Mammary epithelial cell (primary cell): ENCODE results near the gene EGFL8.

ENCODE experiments used
- CTCF ChIP-seq, 2 donors: IDR thresholded peaks in 1 of 2; conservative IDR thresholded peaks in 1 of 2; 2 replicates each; pipeline ENCODE4 v1.5.1; 2011 to 2012; ENCODE audit warnings: inconsistent platforms in 2 of 2, low read length in 2 of 2, mild to moderate bottlenecking in 2 of 2, control low read depth in 1 of 2, low read depth in 1 of 2; ENCODE audit not compliant: insufficient read depth in 1 of 2; ENCODE audit errors: extremely low read depth in 1 of 2
- EZH2 ChIP-seq: IDR thresholded peaks from 2 replicates; pipeline ENCODE4 v1.6.1; 2012; ENCODE audit warnings: low read length, inconsistent platforms, borderline replicate concordance

DNA sequence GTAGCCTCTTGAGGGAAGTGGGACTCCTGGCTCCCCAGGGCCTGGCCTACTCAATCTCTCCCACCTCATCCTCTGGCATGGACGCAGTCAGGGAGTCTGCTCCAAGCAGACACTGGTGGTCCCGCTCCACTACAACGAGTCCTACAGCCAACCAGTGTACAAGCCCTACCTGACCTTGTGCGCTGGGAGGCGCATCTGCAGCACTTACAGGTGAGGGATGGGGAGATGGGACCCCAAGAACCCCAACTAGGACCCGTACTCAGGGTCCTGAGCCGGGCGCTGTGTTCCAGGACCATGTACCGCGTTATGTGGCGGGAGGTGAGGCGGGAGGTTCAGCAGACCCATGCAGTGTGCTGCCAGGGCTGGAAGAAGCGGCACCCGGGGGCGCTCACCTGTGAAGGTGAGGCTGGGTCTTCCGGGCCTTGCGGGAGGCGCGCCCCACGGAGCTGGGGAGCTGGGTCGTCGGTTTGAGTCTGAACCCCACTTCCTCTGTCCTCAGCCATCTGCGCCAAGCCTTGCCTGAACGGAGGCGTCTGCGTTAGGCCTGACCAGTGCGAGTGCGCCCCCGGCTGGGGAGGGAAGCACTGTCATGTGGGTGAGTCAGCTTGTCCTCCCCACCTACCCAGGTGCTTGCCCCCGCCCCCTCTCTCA, 2.1 kb downstream of the EGFL8 start:
- TF ChIP-seq CTCF (conservative IDR thresholded peaks at IDR 0.05 in 1 of 2, IDR thresholded peaks at IDR 0.05 in 1 of 2; ENCODE audit: extremely low read depth in 1 of 2, insufficient read depth in 1 of 2, low read depth in 1 of 2, low read length in 2 of 2), result no peak
- TF ChIP-seq EZH2, result no peak
